ENCODE data around the gene NIFK.

GRCh38 chr2:121768143-121768755 lies 31.6 kb upstream of the NIFK start:
- TF ChIP-seq, protein P1, sequence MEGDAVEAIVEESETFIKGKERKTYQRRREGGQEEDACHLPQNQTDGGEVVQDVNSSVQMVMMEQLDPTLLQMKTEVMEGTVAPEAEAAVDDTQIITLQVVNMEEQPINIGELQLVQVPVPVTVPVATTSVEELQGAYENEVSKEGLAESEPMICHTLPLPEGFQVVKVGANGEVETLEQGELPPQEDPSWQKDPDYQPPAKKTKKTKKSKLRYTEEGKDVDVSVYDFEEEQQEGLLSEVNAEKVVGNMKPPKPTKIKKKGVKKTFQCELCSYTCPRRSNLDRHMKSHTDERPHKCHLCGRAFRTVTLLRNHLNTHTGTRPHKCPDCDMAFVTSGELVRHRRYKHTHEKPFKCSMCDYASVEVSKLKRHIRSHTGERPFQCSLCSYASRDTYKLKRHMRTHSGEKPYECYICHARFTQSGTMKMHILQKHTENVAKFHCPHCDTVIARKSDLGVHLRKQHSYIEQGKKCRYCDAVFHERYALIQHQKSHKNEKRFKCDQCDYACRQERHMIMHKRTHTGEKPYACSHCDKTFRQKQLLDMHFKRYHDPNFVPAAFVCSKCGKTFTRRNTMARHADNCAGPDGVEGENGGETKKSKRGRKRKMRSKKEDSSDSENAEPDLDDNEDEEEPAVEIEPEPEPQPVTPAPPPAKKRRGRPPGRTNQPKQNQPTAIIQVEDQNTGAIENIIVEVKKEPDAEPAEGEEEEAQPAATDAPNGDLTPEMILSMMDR (optimal IDR thresholded peaks at IDR 0.05 in 1 of 3, IDR thresholded peaks at IDR 0.05 in 1 of 3, conservative IDR thresholded peaks at IDR 0.05 in 1 of 3; ENCODE audit: extremely low read depth in 1 of 3, insufficient read depth in 2 of 3, low read length in 3 of 3), result no peak
- no peak for TF ChIP-seq EZH2 (IDR thresholded peaks at IDR 0.05; ENCODE audit: low read length)

All from keratinocyte (primary cell).